Activated CD8-positive, alpha-beta memory T cell treated with anti-CD3 and anti-CD28 coated beads for 4 hours (primary cell): Measurements from ENCODE around the gene MTMR11.
"Not testable (repeated sequence)": the region's sequence is repeated elsewhere in the genome, so short reads cannot be mapped to it uniquely, and the experiment has no call there.

Experiments
- DNase-seq, 2 donors: peaks; one replicate each; pipeline ENCODE4 v3.0.0-alpha.2; 2020; ENCODE audit warnings: low read depth in 2 of 2

Gene MTMR11, protein sequence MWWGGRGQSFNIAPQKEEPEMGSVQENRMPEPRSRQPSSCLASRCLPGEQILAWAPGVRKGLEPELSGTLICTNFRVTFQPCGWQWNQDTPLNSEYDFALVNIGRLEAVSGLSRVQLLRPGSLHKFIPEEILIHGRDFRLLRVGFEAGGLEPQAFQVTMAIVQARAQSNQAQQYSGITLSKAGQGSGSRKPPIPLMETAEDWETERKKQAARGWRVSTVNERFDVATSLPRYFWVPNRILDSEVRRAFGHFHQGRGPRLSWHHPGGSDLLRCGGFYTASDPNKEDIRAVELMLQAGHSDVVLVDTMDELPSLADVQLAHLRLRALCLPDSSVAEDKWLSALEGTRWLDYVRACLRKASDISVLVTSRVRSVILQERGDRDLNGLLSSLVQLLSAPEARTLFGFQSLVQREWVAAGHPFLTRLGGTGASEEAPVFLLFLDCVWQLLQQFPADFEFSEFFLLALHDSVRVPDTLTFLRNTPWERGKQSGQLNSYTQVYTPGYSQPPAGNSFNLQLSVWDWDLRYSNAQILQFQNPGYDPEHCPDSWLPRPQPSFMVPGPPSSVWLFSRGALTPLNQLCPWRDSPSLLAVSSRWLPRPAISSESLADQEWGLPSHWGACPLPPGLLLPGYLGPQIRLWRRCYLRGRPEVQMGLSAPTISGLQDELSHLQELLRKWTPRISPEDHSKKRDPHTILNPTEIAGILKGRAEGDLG

DNA sequence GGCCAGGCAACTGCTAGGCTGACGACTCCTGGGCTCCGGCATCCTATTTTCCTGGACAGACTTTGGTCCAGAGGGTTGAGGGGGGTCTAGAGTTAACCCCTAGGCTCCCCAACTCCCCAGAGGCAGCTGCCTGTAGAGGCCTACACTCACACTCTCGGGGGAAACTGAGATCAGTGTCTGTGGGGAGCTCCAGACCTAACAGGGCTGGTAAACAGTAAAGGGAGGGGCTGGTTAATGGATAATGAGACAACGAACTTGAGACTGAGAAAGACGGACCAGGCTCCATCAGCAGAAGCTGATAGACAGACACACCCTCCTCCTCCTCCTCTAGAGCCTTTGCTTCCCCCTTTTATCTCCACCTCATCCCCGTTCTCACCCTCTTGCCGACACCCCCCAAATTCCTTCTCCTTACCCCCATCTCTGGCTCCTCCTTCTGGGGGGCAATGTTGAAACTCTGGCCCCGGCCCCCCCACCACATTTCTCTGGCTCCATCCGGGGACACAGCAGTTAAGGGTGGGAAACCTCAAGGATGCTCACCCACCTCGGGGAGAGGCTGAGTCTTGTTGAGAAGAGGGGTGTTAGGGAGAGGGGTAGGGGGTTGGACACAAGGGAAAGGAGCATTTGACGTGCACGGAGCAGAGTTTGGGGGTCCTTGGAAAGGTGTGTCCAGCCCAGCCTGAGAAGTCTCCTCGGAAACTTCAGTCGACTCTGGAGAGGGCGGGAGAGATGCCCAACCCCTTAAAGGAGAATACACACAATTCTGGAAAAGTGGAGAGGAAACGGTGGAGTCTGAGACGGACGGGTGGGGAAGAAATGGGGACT lies at the start of gene MTMR11:
Gene MTMR11 (minus strand): TSS at position 710 of the 822 bp plus-strand sequence. CDS start 232 bp downstream, at position 478.
- no peak for DNase-seq

DNA sequence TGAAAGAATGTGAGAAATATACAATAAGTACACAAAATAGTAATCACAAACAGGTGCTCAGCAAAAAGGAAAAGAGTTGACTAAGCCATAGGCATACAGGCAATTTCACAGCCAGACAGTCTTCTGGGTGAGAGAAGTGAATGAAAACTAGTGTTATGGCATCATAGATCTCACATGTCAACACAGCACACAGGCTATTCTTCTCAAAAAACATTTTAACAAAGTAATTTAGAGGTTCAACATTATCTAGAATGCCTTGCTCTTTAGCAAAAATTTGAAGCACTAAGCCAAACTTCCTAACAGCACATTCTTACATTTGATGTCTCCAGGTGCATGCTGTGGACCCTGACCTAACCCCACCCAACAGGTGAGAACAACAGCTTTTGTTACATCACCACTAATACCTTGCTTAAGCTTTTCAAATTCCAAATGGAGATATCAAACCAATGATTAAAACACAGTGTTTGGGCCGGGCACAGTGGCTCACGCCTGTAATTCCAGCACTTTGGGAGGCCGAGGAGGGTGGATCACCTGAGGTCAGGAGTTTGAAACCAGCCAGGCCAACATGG lies 43.4 kb upstream of the MTMR11 start:
- no peak for DNase-seq

DNA sequence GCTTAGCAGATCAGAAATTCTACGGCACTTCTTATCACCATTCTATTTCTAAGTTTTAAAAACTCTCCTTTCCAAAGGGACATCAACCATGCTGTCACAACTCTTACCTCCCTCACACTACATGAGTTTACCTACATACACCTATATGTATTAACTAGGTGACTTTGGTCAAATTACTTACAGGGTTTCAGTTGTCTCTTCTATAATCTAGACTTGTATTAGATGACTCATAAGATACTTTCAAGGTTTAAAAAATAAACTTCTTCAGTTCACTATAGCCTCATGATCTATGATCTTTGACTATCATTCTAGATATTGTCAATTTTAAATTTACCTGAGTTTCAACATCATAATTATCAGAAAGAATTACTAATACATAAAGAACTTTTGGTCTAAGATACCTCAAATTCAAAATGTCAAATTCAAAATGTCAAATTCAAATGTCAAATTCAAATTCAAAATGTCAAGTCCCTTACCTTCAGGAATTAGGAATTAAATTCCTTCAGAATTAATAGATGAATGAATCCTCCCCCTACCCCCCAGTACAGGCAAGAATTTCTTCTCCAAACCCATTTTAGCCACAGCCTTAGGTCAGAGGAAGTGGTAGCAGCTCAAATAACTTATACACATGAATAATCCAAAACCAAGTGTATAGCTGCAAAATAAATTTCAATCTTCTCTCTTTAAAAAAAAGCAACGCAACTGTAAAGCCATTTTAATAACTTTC lies 42.7 kb upstream of the MTMR11 start:
- DNase-seq, result no peak

DNA sequence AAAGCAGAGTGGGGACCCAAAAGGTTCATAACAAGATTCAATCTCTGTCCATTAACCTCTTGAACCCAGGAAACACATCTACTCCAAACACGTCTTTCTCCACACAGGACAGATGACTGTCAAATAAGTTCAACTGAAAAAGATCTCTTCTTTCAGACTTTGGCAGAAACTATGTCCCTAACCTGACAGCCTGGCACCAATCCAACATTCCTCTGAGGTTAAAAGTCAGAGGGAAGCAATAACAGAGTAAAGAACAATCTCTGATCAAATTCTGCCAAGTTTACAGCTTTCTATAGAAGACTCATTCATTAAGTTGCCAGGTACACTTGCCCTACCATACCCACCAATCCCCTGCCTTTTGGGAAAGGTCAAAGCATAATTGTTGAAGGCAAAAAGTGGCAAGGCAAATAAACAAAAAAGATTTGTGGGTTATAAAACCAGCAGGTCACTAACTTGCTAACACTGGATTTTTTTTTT lies 41.9 kb upstream of the MTMR11 start:
- DNase-seq, result no peak

DNA sequence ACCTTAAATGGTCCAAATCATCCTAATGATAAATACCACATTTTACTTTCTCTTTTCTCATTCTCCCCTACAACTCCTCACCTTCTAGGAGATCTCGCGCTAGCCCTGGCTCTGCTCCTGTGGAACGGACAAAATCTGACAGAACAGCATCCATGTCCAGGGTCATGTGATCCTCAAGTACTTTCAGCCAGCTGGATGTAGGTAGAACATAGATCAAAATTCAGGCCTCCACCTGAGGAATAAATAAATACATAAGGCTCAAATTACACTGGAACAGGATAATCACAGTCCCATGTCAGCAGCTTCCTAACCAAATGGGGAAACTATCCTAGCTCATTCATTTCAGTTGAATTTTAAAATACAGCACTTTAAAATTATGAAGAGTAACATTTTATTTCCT lies 40.7 kb upstream of the MTMR11 start:
- no peak for DNase-seq

DNA sequence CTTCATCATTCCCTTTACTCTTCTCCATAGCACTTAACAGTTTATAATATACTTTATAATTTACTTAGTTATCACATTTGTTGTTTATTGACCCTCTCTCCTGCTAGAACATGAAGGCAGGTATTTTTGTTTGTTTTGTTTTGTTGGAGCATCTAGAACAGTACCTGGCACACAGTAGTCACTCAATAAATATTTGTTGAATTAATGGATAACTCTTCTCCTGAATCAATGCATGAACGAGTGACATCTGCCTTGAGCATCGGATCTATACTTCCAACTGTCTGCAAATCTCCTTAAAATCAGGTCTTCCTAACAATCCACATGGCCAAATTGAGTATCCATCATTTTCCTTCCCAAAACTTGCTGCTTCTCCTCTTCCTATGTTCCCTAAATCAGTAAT lies 35.9 kb upstream of the MTMR11 start:
- DNase-seq, result no peak

DNA sequence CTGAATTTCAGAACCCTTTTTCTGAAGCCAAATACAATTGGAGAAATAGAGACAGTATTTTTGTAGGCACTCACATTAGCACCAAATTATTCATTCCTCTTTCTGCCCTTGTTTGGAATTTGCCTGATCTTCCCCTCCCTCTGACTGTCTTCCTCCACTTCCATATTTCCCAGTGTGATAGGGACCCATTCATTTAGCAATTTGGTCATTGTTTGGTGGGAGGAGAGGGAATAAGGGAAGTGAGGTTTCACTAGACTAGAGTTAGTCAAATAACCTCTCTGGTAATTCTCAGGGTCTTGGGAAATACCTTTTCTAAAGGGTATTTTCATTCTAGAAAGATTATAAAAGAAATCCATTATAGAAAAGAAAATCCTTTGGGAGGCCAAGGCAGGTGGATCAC lies 31.0 kb upstream of the MTMR11 start:
- no peak for DNase-seq

DNA sequence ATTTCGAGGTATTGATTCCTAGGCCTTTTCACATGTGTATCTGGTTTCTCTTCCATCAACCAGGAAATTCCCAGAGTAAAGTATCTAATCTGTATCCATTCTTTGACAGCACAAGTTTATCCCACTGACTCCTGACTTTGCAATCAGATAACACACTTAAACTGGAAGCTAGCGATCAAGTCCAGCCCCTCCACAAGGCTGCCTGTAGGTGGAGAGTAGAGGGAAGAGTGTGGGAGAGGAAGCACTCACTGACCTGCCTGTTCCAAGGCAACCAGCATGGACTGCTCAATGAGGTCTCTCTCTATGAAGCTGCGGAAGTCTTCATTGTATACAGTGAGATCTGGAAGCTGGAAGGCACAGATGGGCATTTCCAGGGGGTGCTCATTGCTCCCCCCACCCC lies 30.4 kb upstream of the MTMR11 start:
- DNase-seq, result no peak

DNA sequence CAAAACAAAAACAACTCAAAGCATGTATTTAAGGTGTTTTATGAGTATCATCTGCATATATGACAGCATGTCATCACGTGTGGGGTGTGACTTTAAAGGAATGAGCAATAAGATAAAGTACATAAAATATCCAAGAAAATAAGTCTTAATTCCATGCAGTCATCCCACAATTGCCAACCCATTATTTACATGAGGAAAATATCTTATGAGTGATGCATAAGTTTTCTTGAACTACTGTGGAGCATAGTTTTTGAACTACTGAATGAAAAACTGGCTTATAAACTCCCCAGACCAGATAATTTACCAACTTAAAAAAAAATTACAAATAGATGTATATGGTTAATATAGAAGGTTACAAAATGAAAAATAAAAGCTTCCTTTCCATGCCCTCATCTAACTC lies 29.7 kb upstream of the MTMR11 start:
- no peak for DNase-seq

DNA sequence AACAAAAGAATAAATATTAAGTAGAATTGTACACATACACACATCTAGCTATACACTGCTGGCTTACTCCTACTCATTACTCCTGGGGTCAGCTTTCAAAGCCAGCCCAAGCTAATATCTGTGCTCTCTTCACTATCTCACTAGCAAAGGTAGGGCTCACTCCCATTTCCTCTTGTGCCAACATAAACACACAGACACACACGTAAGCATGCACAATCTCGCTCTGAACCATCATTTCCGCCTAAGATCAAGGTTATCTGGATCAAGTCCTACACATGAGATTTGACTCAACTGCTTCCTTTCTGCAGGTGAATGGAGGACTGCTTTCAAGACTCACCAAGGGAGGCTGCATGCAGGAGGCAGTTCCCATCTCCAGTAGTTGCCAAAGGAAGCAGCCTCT lies 28.8 kb upstream of the MTMR11 start:
- no peak for DNase-seq

DNA sequence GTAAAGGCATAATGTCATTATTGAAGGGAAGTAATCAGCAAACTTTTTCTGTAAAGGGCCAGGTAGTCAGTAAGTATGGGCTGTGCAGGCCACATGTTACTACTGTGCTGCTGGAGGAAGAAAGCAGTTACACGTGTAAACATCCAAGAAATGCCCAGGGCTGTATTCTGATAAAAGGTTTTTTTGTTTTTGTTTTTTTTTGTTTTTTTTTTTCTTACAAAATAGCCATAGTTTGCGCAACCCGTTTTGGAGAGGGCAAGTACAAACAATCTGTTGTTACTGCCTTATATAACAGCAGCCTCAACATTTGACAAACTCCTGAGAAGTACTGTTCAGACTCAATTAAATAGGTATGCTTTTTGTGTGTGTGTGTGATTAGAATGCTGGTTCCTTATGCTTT lies 26.7 kb upstream of the MTMR11 start:
- no peak for DNase-seq

DNA sequence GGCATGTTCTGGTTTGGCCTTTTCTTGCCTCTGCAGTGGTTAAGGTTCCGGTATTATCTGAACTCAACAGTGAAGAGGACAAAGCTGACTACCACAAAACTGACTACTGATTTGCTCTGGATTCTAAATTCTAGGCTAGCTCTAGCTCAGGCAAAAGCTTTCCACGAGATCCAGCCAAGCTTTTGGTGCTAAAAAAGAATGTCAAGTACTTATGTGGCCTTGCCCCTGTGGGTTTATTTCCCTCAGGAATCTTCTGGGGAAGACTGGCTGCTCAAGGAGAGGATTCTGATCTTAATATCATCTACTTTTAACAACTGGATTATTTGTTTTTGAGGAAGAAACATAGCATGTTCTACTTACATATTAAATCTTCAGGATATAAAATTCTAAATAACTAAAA lies 26.1 kb upstream of the MTMR11 start:
- DNase-seq, result no peak

DNA sequence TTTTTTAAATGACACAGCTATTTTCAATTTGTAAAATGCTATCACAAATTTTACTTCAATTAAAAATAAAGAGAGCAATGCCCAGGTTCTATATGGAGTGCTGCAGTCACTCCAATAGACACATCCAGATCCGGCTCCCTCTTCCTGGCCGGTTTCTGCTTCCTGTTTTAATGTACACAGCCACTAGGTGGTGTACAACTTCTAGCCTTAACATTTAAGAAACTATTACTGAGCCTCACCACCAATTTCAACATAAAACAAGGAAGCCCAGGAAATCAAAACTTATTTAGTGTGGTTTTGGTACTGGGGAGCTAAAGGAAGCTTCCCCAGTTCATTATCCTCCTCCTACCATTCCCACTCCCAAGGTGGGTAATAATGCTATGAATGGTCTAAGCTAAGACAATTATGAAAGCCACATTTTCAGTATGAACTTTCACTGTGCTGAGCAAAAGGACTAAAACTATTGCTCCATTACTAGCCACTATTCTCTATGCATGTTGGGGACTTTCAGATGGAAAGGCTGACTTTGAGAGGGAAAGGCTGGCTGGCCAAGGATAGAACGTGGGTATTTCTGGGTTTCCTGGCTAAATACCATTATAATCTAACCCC lies 25.5 kb upstream of the MTMR11 start:
- peak in 1 of 2 donors; percentile 13 for DNase-seq

DNA sequence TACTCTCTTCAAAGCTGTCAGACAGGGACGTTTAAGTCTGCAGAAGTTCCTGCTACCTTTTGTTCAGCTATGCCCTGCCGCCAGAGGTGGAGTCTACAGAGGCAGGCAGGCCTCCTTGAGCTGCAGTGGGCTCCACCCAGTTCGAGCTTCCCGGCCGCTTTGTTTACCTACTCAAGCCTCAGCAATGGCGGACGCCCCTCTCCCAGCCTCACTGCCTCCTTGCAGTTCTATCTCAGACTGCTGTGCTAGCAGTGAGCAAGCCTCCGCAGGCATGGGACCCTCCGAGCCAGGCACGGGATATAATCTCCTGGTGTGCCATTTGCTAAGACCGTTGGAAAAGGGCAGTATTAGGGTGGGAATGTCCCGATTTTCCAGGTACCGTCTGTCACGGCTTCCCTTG lies 20.9 kb upstream of the MTMR11 start:
- not testable (repeated sequence) for DNase-seq

DNA sequence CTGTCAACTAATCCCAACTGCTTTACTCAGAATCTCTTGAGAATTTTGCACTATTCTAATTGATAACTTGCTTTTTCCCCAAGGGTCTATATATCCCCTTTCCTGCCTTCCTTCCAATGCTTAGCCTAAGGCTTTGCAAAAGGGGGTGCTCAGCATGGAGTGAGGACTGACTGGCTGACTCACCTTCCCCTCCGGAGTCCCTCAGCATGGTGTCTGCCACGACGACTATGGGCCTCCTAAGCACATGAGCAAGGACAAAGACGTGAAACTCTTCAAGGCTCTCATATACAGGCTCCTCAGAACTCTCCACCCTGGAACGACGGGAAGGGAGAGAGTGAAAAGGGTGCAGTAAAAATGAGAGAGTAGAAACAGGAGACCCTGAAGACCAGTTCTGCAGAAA lies 13.2 kb upstream of the MTMR11 start:
- DNase-seq, result no peak

DNA sequence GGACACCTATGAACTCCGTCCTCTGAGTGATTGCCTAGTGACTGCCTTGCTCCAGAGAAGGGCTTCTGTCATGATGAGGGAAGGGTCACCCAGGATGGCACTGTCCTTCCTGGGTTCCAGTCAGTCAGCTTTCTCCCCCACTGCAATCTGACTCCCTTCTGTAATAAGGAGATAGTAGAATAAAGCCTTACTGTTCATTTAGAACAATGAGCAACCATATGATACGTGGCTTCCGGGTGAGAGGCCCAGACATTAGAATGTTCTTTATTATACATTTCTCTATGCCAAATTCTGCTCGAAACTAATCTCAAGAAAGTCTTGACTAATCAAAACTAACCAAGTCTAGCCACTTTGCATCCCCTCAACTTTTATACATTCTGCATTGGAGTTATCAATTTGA lies 8.5 kb upstream of the MTMR11 start:
- no peak for DNase-seq

DNA sequence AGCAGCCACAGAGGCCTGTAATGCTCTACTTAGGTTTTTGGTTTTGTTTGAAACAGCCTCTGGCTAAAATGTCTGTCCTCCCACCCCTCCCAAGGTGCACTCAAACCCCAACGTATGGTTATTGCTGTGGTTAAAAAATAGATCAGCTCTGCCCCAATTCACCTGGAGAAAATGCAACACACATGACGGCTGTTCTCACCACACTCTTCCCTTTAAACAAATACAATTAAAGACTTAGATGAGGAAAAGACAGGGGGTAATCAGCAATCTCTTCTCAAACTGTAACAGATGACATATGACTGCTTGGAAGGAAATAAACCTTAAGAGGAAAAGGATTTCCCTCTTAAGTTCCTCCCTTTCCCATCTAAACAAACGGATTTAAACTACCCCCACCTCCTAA lies 6.2 kb upstream of the MTMR11 start:
- DNase-seq, result no peak

DNA sequence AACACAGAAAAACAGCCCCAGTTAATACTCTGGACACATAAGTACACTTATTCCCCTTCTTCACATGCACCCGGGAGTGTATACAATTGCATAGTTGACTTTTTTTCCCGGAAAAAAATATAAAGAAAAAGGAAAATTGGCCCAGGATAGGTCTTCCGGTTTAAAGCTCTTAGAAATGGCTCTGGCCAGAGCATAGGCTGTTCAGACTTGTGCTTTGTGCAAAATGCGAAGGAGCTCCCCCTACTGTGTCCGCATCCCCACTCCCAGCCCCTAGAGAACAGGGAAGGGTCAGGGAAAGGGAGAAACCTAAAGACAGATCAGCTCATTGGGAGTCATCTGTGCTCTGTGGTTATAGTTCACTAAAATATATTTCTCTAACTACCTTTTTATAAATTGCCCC lies 5.5 kb upstream of the MTMR11 start:
- no peak for DNase-seq

DNA sequence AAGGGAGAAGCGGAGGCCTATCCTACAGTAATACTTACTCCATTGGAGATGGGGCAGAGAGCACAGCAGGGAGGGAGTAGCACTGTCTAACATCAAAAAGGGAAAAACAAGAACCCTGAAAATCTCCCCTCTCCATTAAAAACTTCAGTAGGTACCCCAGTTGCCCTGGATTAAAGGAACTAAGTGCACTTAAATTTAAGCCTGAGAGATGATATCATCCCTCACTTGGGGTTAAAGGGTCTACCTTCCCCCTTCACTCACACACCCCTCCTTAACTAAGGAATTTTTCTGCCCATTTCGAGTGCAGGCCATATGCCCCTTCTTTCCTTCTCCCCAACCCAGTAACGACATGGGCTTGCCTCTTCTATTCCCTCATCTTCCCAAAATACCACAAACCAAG lies 3.7 kb upstream of the MTMR11 start:
- DNase-seq, result no peak

DNA sequence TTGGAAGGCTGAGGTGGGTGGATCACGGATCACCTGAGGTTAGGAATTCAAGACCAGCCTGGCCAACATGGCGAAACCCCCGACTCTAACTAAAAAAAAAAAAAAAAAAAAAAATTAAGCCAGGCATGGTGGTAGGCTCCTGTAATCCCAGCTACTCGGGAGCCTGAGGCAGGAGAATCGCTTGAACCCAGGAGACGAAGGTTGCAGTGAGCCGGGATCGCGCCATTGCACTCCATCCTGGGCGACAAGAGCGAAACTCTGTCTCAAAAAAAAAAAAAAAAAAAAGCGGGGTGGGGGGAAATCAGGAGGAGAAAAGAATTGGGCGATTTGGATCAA lies 2.0 kb upstream of the MTMR11 start:
- DNase-seq, result not testable (repeated sequence)

DNA sequence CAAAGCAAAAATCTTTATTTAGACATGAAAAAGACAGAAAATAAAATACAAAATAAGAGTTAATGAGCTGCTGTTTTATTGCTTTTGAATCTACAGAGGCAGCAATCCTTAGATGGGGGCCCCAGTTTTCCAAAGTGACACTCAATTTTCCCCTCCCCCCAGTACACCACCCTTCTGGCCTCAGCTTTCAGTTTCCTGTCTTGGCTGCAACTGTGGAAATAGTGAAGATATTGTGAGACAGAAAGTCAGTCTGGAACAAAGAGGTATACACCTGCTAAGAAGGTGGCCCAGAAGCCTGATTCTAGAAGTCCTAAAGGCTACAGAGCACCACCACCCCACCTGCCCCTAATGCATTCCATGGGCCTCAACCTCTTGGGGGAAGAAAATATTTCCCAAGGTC lies 1.1 kb upstream of the MTMR11 start:
- DNase-seq, result no peak
